Spinal cord (tissue), 10 donors: ENCODE results near the gene COPS3. TPM values are rescaled to one million over a fixed set of nuclear protein-coding genes. Genes with fewer than 3 reads are reported as not detected.
"Not testable (repeated sequence)": the region's sequence is repeated elsewhere in the genome, so short reads cannot be mapped to it uniquely, and the experiment has no call there.

Source experiments
- DNase-seq, 6 donors: peaks; one replicate each; pipeline versions ENCODE4 v3.0.0 to v3.0.0-alpha.2; 2013 to 2015; ENCODE audit warnings: low spot score in 6 of 6, low read depth in 4 of 6
- H3K27ac ChIP-seq: one replicate; pipeline ENCODE4 v1.5.1; 2013; ENCODE audit warnings: low read depth, low read length, control low read depth
- H3K27me3 ChIP-seq: one replicate; pipeline ENCODE4 v1.6.1; 2013; ENCODE audit warnings: low read length; ENCODE audit not compliant: control insufficient read depth, insufficient read depth
- H3K36me3 ChIP-seq: one replicate; pipeline ENCODE4 v1.6.1; 2013; ENCODE audit warnings: low read length; ENCODE audit not compliant: control insufficient read depth, insufficient read depth
- H3K4me1 ChIP-seq: one replicate; pipeline ENCODE4 v1.6.1; 2013; ENCODE audit warnings: low read length; ENCODE audit not compliant: control insufficient read depth, insufficient read depth
- H3K4me3 ChIP-seq: one replicate; pipeline ENCODE4 v1.5.1; 2013; ENCODE audit warnings: low read depth, low read length, control low read depth
- H3K9me3 ChIP-seq: one replicate; pipeline ENCODE4 v1.6.1; 2013; ENCODE audit warnings: low read length; ENCODE audit not compliant: control insufficient read depth, insufficient read depth
- WGBS: methylation state at CpG from one replicate; pipeline ENCODE4 v1.1.5; 2013; ENCODE audit warnings: missing lambda C conversion rate; ENCODE audit not compliant: insufficient coverage; 5-methylcytosine and 5-hydroxymethylcytosine counted together
- polyA plus RNA-seq, 2 donors: library from polyadenylated mRNA; unstranded; fragments of 120-200 nt; gene quantifications; one replicate each; pipeline ENCODE4 v1.2.1, GENCODE V29; 2013; ENCODE audit not compliant: insufficient read length in 2 of 2
- total RNA-seq, 2 donors: library from RNA; depleted of rRNA in 1 of 2; stranded (reverse); fragments of 120-200 nt in 1 of 2; fragments of >200 nt in 1 of 2; gene quantifications; one replicate each; pipeline versions ENCODE4 v1.2.3 to v1.2.4, GENCODE V29; 2013 to 2014
- donor health status: healthy.

COPS3 gene
- total and polyA plus RNA-seq, 4 donors = 76.5 to 97.5 (median 91.2) TPM

GRCh38 chr17:17279316-17279715 is 1.7 kb downstream of the COPS3 start:
- Histone ChIP-seq H3K27me3 (no peaks in the 10 kb centered on the region), H3K4me1 (peaks cover 10% of the 10 kb centered on the region), H3K4me3 (no peak overlapping the region), H3K9me3 (no peaks in the 10 kb centered on the region), H3K36me3 (peaks cover 13% of the 10 kb centered on the region), H3K27ac (no peak overlapping the region)
- no CpG with 5 or more reads among the region's 4 CpGs for WGBS
- no peak for DNase-seq

GRCh38 chr17:17277431-17277830 is 3.6 kb downstream of the COPS3 start:
- H3K4me1 ChIP-seq = peaks cover 10% of the 10 kb centered on the region
- WGBS = 95% methylated on average over 4 of the region's 5 CpGs

GRCh38 chr17:17275971-17276370 is 5.1 kb downstream of the COPS3 start:
- Histone ChIP-seq H3K4me1 (peaks cover 10% of the 10 kb centered on the region), H3K27me3 (no peaks in the 10 kb centered on the region), H3K9me3 (no peaks in the 10 kb centered on the region), H3K4me3 (no peak overlapping the region), H3K27ac (no peak overlapping the region), H3K36me3 (peaks cover 33% of the 10 kb centered on the region)
- DNase-seq = no peak
- 88% methylated on average over 5 of the region's 6 CpGs for WGBS

More at GRCh38 chr17:17277431-17277830, 3.6 kb downstream of the COPS3 start:
- H3K27ac ChIP-seq, DNase-seq, H3K27me3 ChIP-seq, H3K4me3 ChIP-seq, H3K9me3 ChIP-seq: not testable (repeated sequence)
- H3K36me3 ChIP-seq = peaks cover 23% of the 10 kb centered on the region

GRCh38 chr17:17269926-17270773 is 10.9 kb downstream of the COPS3 start:
- WGBS = 93% methylated on average over 3 of the region's 9 CpGs
- Histone ChIP-seq H3K27ac (no peak overlapping the region), H3K9me3 (no peaks in the 10 kb centered on the region), H3K27me3 (no peaks in the 10 kb centered on the region), H3K4me3 (no peak overlapping the region), H3K4me1 (no peaks in the 10 kb centered on the region), H3K36me3 (peaks cover 64% of the 10 kb centered on the region)
- DNase-seq = no peak

- 100% methylated on average over 2 of the region's 2 CpGs for WGBS
- no peak overlapping the region for H3K27ac ChIP-seq
- peaks cover 60% of the 10 kb centered on the region for H3K36me3 ChIP-seq
Measured at GRCh38 chr17:17264430-17264829, 16.6 kb downstream of the COPS3 start.

GRCh38 chr17:17258998-17259397 is 22.0 kb downstream of the COPS3 start:
- 69% methylated on average over 4 of the region's 4 CpGs for WGBS
- H3K9me3 ChIP-seq = no peaks in the 10 kb centered on the region
- H3K27ac ChIP-seq = no peak overlapping the region
- no peaks in the 10 kb centered on the region for H3K27me3 ChIP-seq
- H3K4me1 ChIP-seq = no peaks in the 10 kb centered on the region
- DNase-seq = peak in 2 of 6 donors; percentile 51 to 65
- peaks cover 68% of the 10 kb centered on the region for H3K36me3 ChIP-seq
- no peak overlapping the region for H3K4me3 ChIP-seq

More at GRCh38 chr17:17264430-17264829, 16.6 kb downstream of the COPS3 start:
- Histone ChIP-seq H3K4me3 (no peak overlapping the region), H3K27me3 (no peaks in the 10 kb centered on the region), H3K4me1 (no peaks in the 10 kb centered on the region), H3K9me3 (no peaks in the 10 kb centered on the region)
- no peak for DNase-seq

- H3K27ac ChIP-seq = no peak overlapping the region
- H3K4me1 ChIP-seq = no peaks in the 10 kb centered on the region
- no peak for DNase-seq
- H3K36me3 ChIP-seq = peaks cover 73% of the 10 kb centered on the region
- no peak overlapping the region for H3K4me3 ChIP-seq
- no peaks in the 10 kb centered on the region for H3K9me3 ChIP-seq
- 92% methylated on average over 7 of the region's 7 CpGs for WGBS
- H3K27me3 ChIP-seq = no peaks in the 10 kb centered on the region
Measured at GRCh38 chr17:17258011-17258410, 23.0 kb downstream of the COPS3 start.

GRCh38 chr17:17256316-17256715 is 24.7 kb downstream of the COPS3 start:
- peaks cover 72% of the 10 kb centered on the region for H3K36me3 ChIP-seq

GRCh38 chr17:17255689-17256088 is 25.4 kb downstream of the COPS3 start:
- H3K4me1 ChIP-seq, H3K4me3 ChIP-seq, H3K27me3 ChIP-seq, H3K9me3 ChIP-seq, H3K27ac ChIP-seq, DNase-seq: not testable (repeated sequence)
- peaks cover 70% of the 10 kb centered on the region for H3K36me3 ChIP-seq
- 87% methylated on average over 3 of the region's 11 CpGs for WGBS

More at GRCh38 chr17:17256316-17256715, 24.7 kb downstream of the COPS3 start:
- no peaks in the 10 kb centered on the region for H3K9me3 ChIP-seq
- H3K27ac ChIP-seq = no peak overlapping the region
- H3K4me3 ChIP-seq = no peak overlapping the region
- DNase-seq = no peak
- H3K4me1 ChIP-seq = no peaks in the 10 kb centered on the region
- no CpG with 5 or more reads among the region's 1 CpG for WGBS
- no peaks in the 10 kb centered on the region for H3K27me3 ChIP-seq

- Histone ChIP-seq H3K27ac (no peak overlapping the region), H3K27me3 (no peaks in the 10 kb centered on the region), H3K36me3 (peaks cover 67% of the 10 kb centered on the region), H3K4me1 (no peaks in the 10 kb centered on the region), H3K9me3 (no peaks in the 10 kb centered on the region), H3K4me3 (no peak overlapping the region)
- no peak for DNase-seq
- 80% methylated on average over 1 of the region's 3 CpGs for WGBS
Measured at GRCh38 chr17:17254036-17254435, 27.0 kb downstream of the COPS3 start.
